HepG2 (cell line): ENCODE measurements around the gene PXMP4. TPM values are rescaled to one million over a fixed set of nuclear protein-coding genes. Genes with fewer than 3 reads are reported as not detected.

ENCODE experiments used
- HDAC6 ChIP-seq: fragments of 200-600 bp; sonication (generic); IDR thresholded peaks from 2 replicates; pipeline ENCODE4 v1.7.0; 2017; ENCODE audit warnings: mild to moderate bottlenecking, antibody characterized with exemption, low read length, low read depth
- HINFP ChIP-seq: sonication (generic); formaldehyde crosslinking; IDR thresholded peaks from 2 replicates; pipeline ENCODE4 v1.4.0; 2020; ENCODE audit warnings: low read depth, mild to moderate bottlenecking, missing genetic modification reagents
- MXI1 ChIP-seq: IDR thresholded peaks from 3 replicates; pipeline ENCODE4 v1.6.1; 2012; ENCODE audit warnings: low read depth, low read length, inconsistent platforms, borderline replicate concordance
- PCBP2 ChIP-seq: fragments of 200-400 bp; formaldehyde crosslinking; optimal IDR thresholded peaks from 2 replicates; pipeline ENCODE3; 2018; ENCODE audit warnings: low read length, low read depth; ENCODE audit not compliant: poor library complexity, severe bottlenecking
- RBAK ChIP-seq: sonication (generic); formaldehyde crosslinking; IDR thresholded peaks from 2 replicates; pipeline ENCODE4 v1.5.1; 2020; ENCODE audit warnings: mild to moderate bottlenecking, missing genetic modification reagents
- TCF7 ChIP-seq: sonication (generic); IDR thresholded peaks from 2 replicates; pipeline ENCODE4 v1.6.1; 2016; ENCODE audit warnings: antibody characterized with exemption, low read depth
- ZBTB26 ChIP-seq: IDR thresholded peaks from 2 replicates; pipeline ENCODE4 v1.6.1; 2016; ENCODE audit warnings: missing compliant biosample characterization, missing genetic modification reagents, borderline replicate concordance
- ZBTB8A ChIP-seq: sonication (generic); formaldehyde crosslinking; IDR thresholded peaks from 2 replicates; pipeline ENCODE4 v1.4.0; 2020; ENCODE audit warnings: mild to moderate bottlenecking, low read depth, missing genetic modification reagents, borderline replicate concordance
- ZNF318 ChIP-seq: sonication (generic); formaldehyde crosslinking; IDR thresholded peaks from 2 replicates; pipeline ENCODE4 v1.4.0; 2020; ENCODE audit warnings: mild to moderate bottlenecking, missing genetic modification reagents
- ZNF414 ChIP-seq: sonication (generic); formaldehyde crosslinking; IDR thresholded peaks from 2 replicates; pipeline ENCODE4 v1.5.0; 2020; ENCODE audit warnings: missing genetic modification reagents
- ZNF546 ChIP-seq: sonication (generic); formaldehyde crosslinking; conservative IDR thresholded peaks from 2 replicates; pipeline ENCODE4 v1.8.1; 2023; ENCODE audit warnings: mild to moderate bottlenecking, missing genetic modification reagents
- ZNF777 ChIP-seq: sonication (generic); formaldehyde crosslinking; IDR thresholded peaks from 2 replicates; pipeline ENCODE4 v1.4.0; 2020; ENCODE audit warnings: missing genetic modification reagents
- ZNF839 ChIP-seq: sonication (generic); formaldehyde crosslinking; IDR thresholded peaks from 2 replicates; pipeline ENCODE4 v1.4.0; 2020; ENCODE audit warnings: missing genetic modification reagents, mild to moderate bottlenecking, borderline replicate concordance
- ZNF891 ChIP-seq: sonication (generic); formaldehyde crosslinking; IDR thresholded peaks from 2 replicates; pipeline ENCODE4 v1.5.0; 2020; ENCODE audit warnings: mild to moderate bottlenecking, missing genetic modification reagents
- polyA plus RNA-seq, 8 experiments: library from polyadenylated mRNA; depleted of rRNA in 3 of 8; stranded (reverse) in 7 of 8; unstranded in 1 of 8; fragments of >200 nt; fragmentation: Illumina TruSeq in 4 of 8; extraction: Trizol in 4 of 8; gene quantifications; 2 replicates each; pipeline versions ENCODE4 v1.2.1 to v1.2.3, GENCODE V29; 2011 to 2016; ENCODE audit warnings: low read depth in 4 of 8, missing spikeins in 1 of 8, mixed read lengths in 1 of 8; ENCODE audit not compliant: insufficient read depth in 1 of 8
- total RNA-seq, 5 experiments: library from RNA; depleted of rRNA; stranded (reverse); fragments of >200 nt; fragmentation: Illumina TruSeq; extraction: Trizol; gene quantifications; 2 replicates each; pipeline ENCODE4 v1.2.3, GENCODE V29; 2016; ENCODE audit warnings: low read depth in 1 of 5

The PXMP4 gene
- total and polyA plus RNA-seq, 2 of the 13 experiments (the other 11 are each of a cell fraction or from before 2014, with no cell fraction given) = not detected

- TF ChIP-seq ZNF318 (CRISPR knock-in tag) (no peak), ZNF546 (CRISPR knock-in tag) (no peak; the same call in 1 of the 2 replicates), ZBTB8A (no peak), ZBTB26 (CRISPR knock-in tag) (0 out of 2 replicates have a peak, but pooled peaks have one; percentile 14), RBAK (CRISPR knock-in tag) (no peak), ZNF777 (CRISPR knock-in tag) (no peak), HDAC6 (no peak), ZNF414 (peak; percentile 60; the same call in 1 of the 2 replicates), PCBP2 (no peak), ZNF839 (0 out of 2 replicates have a peak, but pooled peaks have one; percentile 24), MXI1 (no peak), TCF7 (no peak), ZNF891 (CRISPR knock-in tag) (no peak), HINFP (CRISPR knock-in tag) (no peak)
Measured at GRCh38 chr20:33673410-33674293, 46.5 kb downstream of the PXMP4 start (continued).
